Measurements from ENCODE around the gene UCKL1. TPM values are rescaled to one million over a fixed set of nuclear protein-coding genes. Genes with fewer than 3 reads are reported as not detected.

UCKL1 gene
- total and polyA plus RNA-seq, 4 donors, result 33.6 to 42.7 (median 36.1) TPM

DNA sequence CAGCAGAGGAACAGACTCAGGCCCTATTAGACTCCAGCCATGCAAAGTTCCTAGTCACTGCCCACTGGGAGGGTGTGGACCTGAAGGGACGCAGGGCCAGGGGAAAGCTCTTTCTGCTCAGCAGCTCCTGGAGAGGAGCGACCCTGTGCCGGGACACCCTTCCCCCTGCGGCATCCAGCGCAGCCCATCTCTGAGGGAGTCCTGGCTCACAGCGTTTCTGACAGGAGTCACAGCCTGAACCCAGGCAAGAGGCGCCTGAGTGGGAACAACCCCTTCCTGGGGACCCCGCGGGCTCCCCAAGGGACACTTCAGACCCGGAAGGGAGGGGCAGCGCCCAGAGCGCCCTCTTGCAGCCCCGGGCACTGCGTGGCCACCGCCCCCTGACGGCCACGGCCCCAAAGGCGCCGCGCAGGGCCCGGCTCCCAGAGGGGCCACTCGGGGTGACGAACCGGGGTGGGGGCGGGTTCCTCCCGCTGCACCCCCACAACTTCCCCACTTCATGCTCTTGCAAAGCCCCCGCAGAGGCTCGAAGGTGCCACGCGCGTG lies 862 bp downstream of the UCKL1 start:
- Histone ChIP-seq H3K36me3 (ENCODE audit: control insufficient read depth in 4 of 4, insufficient read depth in 4 of 4, low read length in 4 of 4) (peaks cover 0 to 21% (median 7%) of the 10 kb centered on the region in 4 donors), H3K9me3 (ENCODE audit: control insufficient read depth in 4 of 4, insufficient read depth in 3 of 4, low read length in 3 of 4) (no peaks in the 10 kb centered on the region), H3K4me3 (peak overlapping the region; percentile 92), H3K4me1 (ENCODE audit: control insufficient read depth in 5 of 5, insufficient read depth in 5 of 5, low read length in 5 of 5) (peaks cover 4 to 39% (median 24%) of the 10 kb centered on the region in 5 donors), H3K9ac (ENCODE audit: insufficient read depth in 1 of 2, low read length in 2 of 2) (peak overlapping the region; percentile 25 to 32), H3K27me3 (ENCODE audit: control insufficient read depth in 3 of 3, insufficient read depth in 3 of 3, low read length in 2 of 3) (no peaks in the 10 kb centered on the region), H3K27ac (ENCODE audit: low read depth in 1 of 2, low read length in 1 of 2) (peak overlapping the region; percentile 94 to 95)
- 1% methylated on average over 24 to 31 of the region's 31 CpGs for WGBS, 2 donors
- peak in 2 of 3 donors; percentile 28 to 41 for DNase-seq
- ATAC-seq (ENCODE audit: insufficient read depth, low FRiP score), result peak; percentile 21
- TF ChIP-seq, protein P1, sequence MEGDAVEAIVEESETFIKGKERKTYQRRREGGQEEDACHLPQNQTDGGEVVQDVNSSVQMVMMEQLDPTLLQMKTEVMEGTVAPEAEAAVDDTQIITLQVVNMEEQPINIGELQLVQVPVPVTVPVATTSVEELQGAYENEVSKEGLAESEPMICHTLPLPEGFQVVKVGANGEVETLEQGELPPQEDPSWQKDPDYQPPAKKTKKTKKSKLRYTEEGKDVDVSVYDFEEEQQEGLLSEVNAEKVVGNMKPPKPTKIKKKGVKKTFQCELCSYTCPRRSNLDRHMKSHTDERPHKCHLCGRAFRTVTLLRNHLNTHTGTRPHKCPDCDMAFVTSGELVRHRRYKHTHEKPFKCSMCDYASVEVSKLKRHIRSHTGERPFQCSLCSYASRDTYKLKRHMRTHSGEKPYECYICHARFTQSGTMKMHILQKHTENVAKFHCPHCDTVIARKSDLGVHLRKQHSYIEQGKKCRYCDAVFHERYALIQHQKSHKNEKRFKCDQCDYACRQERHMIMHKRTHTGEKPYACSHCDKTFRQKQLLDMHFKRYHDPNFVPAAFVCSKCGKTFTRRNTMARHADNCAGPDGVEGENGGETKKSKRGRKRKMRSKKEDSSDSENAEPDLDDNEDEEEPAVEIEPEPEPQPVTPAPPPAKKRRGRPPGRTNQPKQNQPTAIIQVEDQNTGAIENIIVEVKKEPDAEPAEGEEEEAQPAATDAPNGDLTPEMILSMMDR (IDR thresholded peaks at IDR 0.05; ENCODE audit: control extremely low read depth, extremely low read depth), result peak; percentile 11

DNA sequence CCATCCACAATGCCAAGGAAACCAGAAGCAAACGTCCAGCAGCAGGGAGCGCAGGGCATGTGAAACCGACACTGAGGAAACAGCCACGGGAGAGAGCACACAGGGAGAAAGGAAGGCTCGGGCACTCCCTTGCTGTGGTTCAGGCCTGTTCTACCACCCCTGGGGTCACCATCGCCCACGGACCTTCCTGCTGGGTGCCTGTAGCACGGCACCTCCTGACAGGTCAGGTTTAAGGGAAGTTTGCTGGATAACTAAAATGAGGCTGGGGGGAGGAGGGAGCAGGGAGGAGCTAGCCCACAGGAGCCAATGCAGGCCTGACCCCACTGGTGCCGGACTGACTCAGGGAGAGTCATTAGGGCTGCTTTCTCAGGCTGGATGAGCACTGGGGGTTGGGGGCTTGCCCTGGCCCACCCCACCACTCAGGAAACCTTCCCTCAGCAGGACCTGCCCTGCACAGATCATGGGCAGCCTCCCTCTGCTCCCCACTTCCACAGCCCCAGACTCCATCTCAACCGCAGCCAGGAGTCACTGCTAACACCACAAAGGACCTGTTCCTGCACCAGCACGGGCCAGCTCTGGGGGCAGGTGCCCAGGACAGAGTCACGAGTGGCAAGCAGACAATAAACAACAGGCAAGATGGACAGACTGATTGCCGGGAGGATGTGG lies 2.3 kb downstream of the UCKL1 start:
- Histone ChIP-seq H3K9me3 (ENCODE audit: control insufficient read depth in 4 of 4, insufficient read depth in 3 of 4, low read length in 3 of 4) (no peaks in the 10 kb centered on the region), H3K4me3 (no peak overlapping the region), H3K4me1 (ENCODE audit: control insufficient read depth in 5 of 5, insufficient read depth in 5 of 5, low read length in 5 of 5) (peaks cover 4 to 51% (median 32%) of the 10 kb centered on the region in 5 donors), H3K27me3 (ENCODE audit: control insufficient read depth in 3 of 3, insufficient read depth in 3 of 3, low read length in 2 of 3) (no peaks in the 10 kb centered on the region), H3K36me3 (ENCODE audit: control insufficient read depth in 4 of 4, insufficient read depth in 4 of 4, low read length in 4 of 4) (peaks cover 0 to 11% (median under 1%) of the 10 kb centered on the region in 4 donors), H3K27ac (ENCODE audit: low read depth in 1 of 2, low read length in 1 of 2) (peak overlapping the region in 1 of 2 donors; percentile 21), H3K9ac (ENCODE audit: insufficient read depth in 1 of 2, low read length in 2 of 2) (no peak overlapping the region)
- ATAC-seq (ENCODE audit: insufficient read depth, low FRiP score) (no peak), DNase-seq (no peak)
- TF ChIP-seq, protein P1 (IDR thresholded peaks at IDR 0.05; ENCODE audit: control extremely low read depth, extremely low read depth), result no peak
- WGBS, 2 donors, result 70 to 74% methylated on average over 13 of the region's 13 CpGs

DNA sequence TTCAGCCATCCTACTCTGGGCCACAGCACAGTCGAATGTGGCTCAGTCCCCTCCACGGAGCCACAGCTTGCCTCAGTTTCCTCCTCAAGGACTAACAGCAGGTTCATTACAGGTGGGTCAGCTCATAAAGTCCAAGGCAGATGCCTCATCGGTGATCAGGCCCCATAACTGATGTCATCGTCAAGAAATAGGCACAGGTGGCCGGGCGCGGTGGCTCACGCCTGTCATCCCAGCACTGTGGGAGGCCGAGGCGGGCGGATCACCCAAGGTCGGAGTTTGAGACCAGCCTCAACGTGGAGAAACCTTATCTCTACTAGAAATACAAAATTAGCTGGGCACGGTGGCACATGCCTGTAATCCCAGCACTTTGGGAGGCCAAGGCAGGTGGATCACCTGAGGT lies 3.4 kb downstream of the UCKL1 start:
- ATAC-seq (ENCODE audit: insufficient read depth, low FRiP score) (no peak), DNase-seq (no peak)
- peaks cover 0 to 5% (median 0%) of the 10 kb centered on the region in 4 donors for H3K36me3 ChIP-seq (ENCODE audit: control insufficient read depth in 4 of 4, insufficient read depth in 4 of 4, low read length in 4 of 4)
- WGBS, 2 donors, result 91 to 93% methylated on average over 14 of the region's 14 CpGs
- TF ChIP-seq, protein P1 (IDR thresholded peaks at IDR 0.05; ENCODE audit: control extremely low read depth, extremely low read depth), result no peak
- no peaks in the 10 kb centered on the region for H3K27me3 ChIP-seq (ENCODE audit: control insufficient read depth in 3 of 3, insufficient read depth in 3 of 3, low read length in 2 of 3)
- H3K4me1 ChIP-seq (ENCODE audit: control insufficient read depth in 5 of 5, insufficient read depth in 5 of 5, low read length in 5 of 5), result peaks cover 4 to 57% (median 29%) of the 10 kb centered on the region in 5 donors
- no peak overlapping the region for H3K4me3 ChIP-seq
- H3K9me3 ChIP-seq (ENCODE audit: control insufficient read depth in 4 of 4, insufficient read depth in 3 of 4, low read length in 3 of 4), result no peaks in the 10 kb centered on the region
- H3K9ac ChIP-seq (ENCODE audit: insufficient read depth in 1 of 2, low read length in 2 of 2), result no peak overlapping the region
- H3K27ac ChIP-seq (ENCODE audit: low read depth in 1 of 2, low read length in 1 of 2), result peak overlapping the region; percentile 20 to 38

All from lung (tissue), 12 donors.